GM12891 (cell line): ENCODE results near the gene PPP1R12C.
"Not testable (repeated sequence)": the region's sequence is repeated elsewhere in the genome, so short reads cannot be mapped to it uniquely, and the experiment has no call there.

ENCODE experiments used
- POLR2A ChIP-seq: IDR thresholded peaks from 2 replicates; pipeline ENCODE4 v1.6.1; 2011; ENCODE audit warnings: low read depth, low read length, control low read depth
- POLR2AphosphoS5 ChIP-seq: IDR thresholded peaks from 2 replicates; pipeline ENCODE4 v1.6.1; 2011; ENCODE audit warnings: low read depth, low read length, control low read depth
- TAF1 ChIP-seq: IDR thresholded peaks from 2 replicates; pipeline ENCODE4 v1.6.1; 2011; ENCODE audit warnings: low read depth, low read length, control low read depth

GRCh38 chr19:55065516-55065915 is 51.9 kb downstream of the PPP1R12C start:
- not testable (repeated sequence) for TF ChIP-seq POLR2AphosphoS5, POLR2A, TAF1
